ENCODE measurements around the gene KHDC4. TPM values are rescaled to one million over a fixed set of nuclear protein-coding genes. Genes with fewer than 3 reads are reported as not detected.

Gene KHDC4
- total and polyA plus RNA-seq, 7 experiments from 2014 or later: 8.1 to 117 (median 64.9) TPM

GRCh38 chr1:155971910-155972809 lies 37.9 kb upstream of the KHDC4 start:
- no peak for ATAC-seq
- H3K4me3 ChIP-seq (ENCODE audit: low read length): peak overlapping the region; percentile 26
- H3K9me3 ChIP-seq (ENCODE audit: control insufficient read depth in 2 of 3, low read length in 3 of 3): no peaks in the 10 kb centered on the region
- H3K36me3 ChIP-seq (ENCODE audit: control insufficient read depth in 2 of 3, insufficient read depth in 3 of 3, low read length in 3 of 3): peaks cover 0 to 42% (median 0%) of the 10 kb centered on the region in 3 experiments
- H3K4me1 ChIP-seq (ENCODE audit: control insufficient read depth in 2 of 2, insufficient read depth in 2 of 2, low read length in 2 of 2): peaks cover 77 to 81% of the 10 kb centered on the region in 2 donors
- intact Hi-C loops (cut with micrococcal nuclease): loop anchor here in 1 of 2 donors (2.0 kb wide), 1 partner anchor 15 kb away; no protein-coding TSS in a partner anchor
- Mint-ChIP-seq H3K27ac (peak overlapping the region; percentile 69 to 97 (median 95)), H3K4me1 (peaks cover 84 to 98% (median 87%) of the 10 kb centered on the region in 7 donors), H3K27me3 (no peaks in the 10 kb centered on the region), H3K9me3 (peaks cover 0 to 3% (median 0%) of the 10 kb centered on the region in 11 donors), H3K4me3 (peak overlapping the region; percentile 63 to 95 (median 82)), H3K36me3 (peaks cover 0 to 41% (median 25%) of the 10 kb centered on the region in 5 donors)
- ChIA-PET CTCF (no interaction called here), POLR2A (interaction anchor here (1.2 to 9.5 kb wide), 4 partner anchors 8 to 37 kb away, joined by 4 to 144 read pairs (median 4); partner anchors contain the start of genes ARHGEF2 and KHDC4)
- no peak for DNase-seq
- H3K27ac ChIP-seq (ENCODE audit: low read depth, low read length): peak overlapping the region; percentile 90
- H3K27me3 ChIP-seq (ENCODE audit: control insufficient read depth in 2 of 2, insufficient read depth in 2 of 2, low read length in 2 of 2): no peaks in the 10 kb centered on the region

GRCh38 chr1:155970531-155971167 lies 36.4 kb upstream of the KHDC4 start:
- Mint-ChIP-seq H3K36me3 (peaks cover 0 to 42% (median 24%) of the 10 kb centered on the region in 5 donors), H3K27ac (peak overlapping the region; percentile 83 to 96 (median 95)), H3K9me3 (peaks cover 0 to 1% (median 0%) of the 10 kb centered on the region in 11 donors), H3K27me3 (no peaks in the 10 kb centered on the region), H3K4me3 (peak overlapping the region; percentile 74 to 95 (median 78)), H3K4me1 (peaks cover 87 to 99% (median 97%) of the 10 kb centered on the region in 7 donors)
- peaks cover 82 to 88% of the 10 kb centered on the region in 2 donors for H3K4me1 ChIP-seq (ENCODE audit: control insufficient read depth in 2 of 2, insufficient read depth in 2 of 2, low read length in 2 of 2)
- peak overlapping the region; percentile 66 for H3K27ac ChIP-seq (ENCODE audit: low read depth, low read length)
- no peak overlapping the region for H3K4me3 ChIP-seq (ENCODE audit: low read length)
- H3K36me3 ChIP-seq (ENCODE audit: control insufficient read depth in 2 of 3, insufficient read depth in 3 of 3, low read length in 3 of 3): peaks cover 8 to 48% (median 12%) of the 10 kb centered on the region in 3 experiments
- POLR2A ChIA-PET: interaction anchor here (1.4 to 9.5 kb wide), 5 partner anchors 9 to 36 kb away, joined by 4 to 144 read pairs (median 5); partner anchors contain the start of genes ARHGEF2 and KHDC4
- H3K9me3 ChIP-seq (ENCODE audit: control insufficient read depth in 2 of 3, low read length in 3 of 3): no peaks in the 10 kb centered on the region
- DNase-seq: peak in 1 of 9 donors; percentile 14
- intact Hi-C loops (cut with micrococcal nuclease): loop anchor here in 1 of 2 donors (2.0 kb wide), 1 partner anchor 14 kb away; no protein-coding TSS in a partner anchor
- CTCF ChIA-PET: interaction anchor here (1.5 to 5.7 kb wide), 2 partner anchors 8 to 30 kb away, joined by 3 to 39 read pairs; partner anchors contain the start of gene ARHGEF2
- ATAC-seq: peak; percentile 89
- no peaks in the 10 kb centered on the region for H3K27me3 ChIP-seq (ENCODE audit: control insufficient read depth in 2 of 2, insufficient read depth in 2 of 2, low read length in 2 of 2)

GRCh38 chr1:155969377-155969791 lies 35.2 kb upstream of the KHDC4 start:
- ChIA-PET CTCF (interaction anchor here (0.7 to 5.7 kb wide), 4 partner anchors 10 to 31 kb away, joined by 3 to 39 read pairs (median 3); partner anchors contain the start of gene ARHGEF2), POLR2A (interaction anchor here (1.2 to 9.5 kb wide), 4 partner anchors 9 to 36 kb away, joined by 3 to 144 read pairs (median 4); partner anchors contain the start of genes ARHGEF2 and KHDC4)
- H3K4me1 ChIP-seq (ENCODE audit: control insufficient read depth in 2 of 2, insufficient read depth in 2 of 2, low read length in 2 of 2): peaks cover 69 to 77% of the 10 kb centered on the region in 2 donors
- H3K36me3 ChIP-seq (ENCODE audit: control insufficient read depth in 2 of 3, insufficient read depth in 3 of 3, low read length in 3 of 3): peaks cover 9 to 60% (median 21%) of the 10 kb centered on the region in 3 experiments
- no peak for ATAC-seq
- H3K27me3 ChIP-seq (ENCODE audit: control insufficient read depth in 2 of 2, insufficient read depth in 2 of 2, low read length in 2 of 2): no peaks in the 10 kb centered on the region
- no peak overlapping the region for H3K4me3 ChIP-seq (ENCODE audit: low read length)
- Mint-ChIP-seq H3K4me1 (peaks cover 78 to 90% (median 85%) of the 10 kb centered on the region in 7 donors), H3K4me3 (peak overlapping the region; percentile 56 to 95 (median 83)), H3K9me3 (peaks cover 0 to 1% (median 0%) of the 10 kb centered on the region in 11 donors), H3K27ac (peak overlapping the region; percentile 90 to 96 (median 95)), H3K27me3 (no peaks in the 10 kb centered on the region), H3K36me3 (peaks cover 0 to 43% (median 22%) of the 10 kb centered on the region in 5 donors)
- peak overlapping the region; percentile 66 for H3K27ac ChIP-seq (ENCODE audit: low read depth, low read length)
- intact Hi-C loops (cut with micrococcal nuclease): no loop called here
- no peak for DNase-seq
- no peaks in the 10 kb centered on the region for H3K9me3 ChIP-seq (ENCODE audit: control insufficient read depth in 2 of 3, low read length in 3 of 3)

GRCh38 chr1:155968670-155969069 lies 34.5 kb upstream of the KHDC4 start:
- ChIA-PET CTCF (interaction anchor here (0.6 to 5.7 kb wide), 5 partner anchors 10 to 62 kb away, joined by 3 to 39 read pairs (median 3); partner anchors contain the start of gene ARHGEF2), POLR2A (interaction anchor here (1.5 to 9.5 kb wide), 4 partner anchors 11 to 35 kb away, joined by 5 to 144 read pairs (median 6); partner anchors contain the start of genes ARHGEF2 and KHDC4)
- Histone ChIP-seq H3K27me3 (ENCODE audit: control insufficient read depth in 2 of 2, insufficient read depth in 2 of 2, low read length in 2 of 2) (no peaks in the 10 kb centered on the region), H3K36me3 (ENCODE audit: control insufficient read depth in 2 of 3, insufficient read depth in 3 of 3, low read length in 3 of 3) (peaks cover 9 to 61% (median 23%) of the 10 kb centered on the region in 3 experiments), H3K27ac (ENCODE audit: low read depth, low read length) (peak overlapping the region; percentile 66), H3K4me1 (ENCODE audit: control insufficient read depth in 2 of 2, insufficient read depth in 2 of 2, low read length in 2 of 2) (peaks cover 62 to 73% of the 10 kb centered on the region in 2 donors), H3K9me3 (ENCODE audit: control insufficient read depth in 2 of 3, low read length in 3 of 3) (no peaks in the 10 kb centered on the region), H3K4me3 (ENCODE audit: low read length) (peak overlapping the region; percentile 24)
- Mint-ChIP-seq H3K4me1 (peaks cover 73 to 83% (median 79%) of the 10 kb centered on the region in 7 donors), H3K36me3 (peaks cover 0 to 44% (median 24%) of the 10 kb centered on the region in 5 donors), H3K27ac (peak overlapping the region; percentile 90 to 96 (median 95)), H3K9me3 (peaks cover 0 to 1% (median 0%) of the 10 kb centered on the region in 11 donors), H3K27me3 (no peaks in the 10 kb centered on the region), H3K4me3 (peak overlapping the region; percentile 64 to 95 (median 83))
- intact Hi-C loops (cut with micrococcal nuclease): loop anchor here in 1 of 2 donors (1.0 kb wide), 1 partner anchor 11 kb away; no protein-coding TSS in a partner anchor
- no peak for ATAC-seq
- DNase-seq: no peak

- H3K36me3 Mint-ChIP-seq: peaks cover 0 to 41% (median 22%) of the 10 kb centered on the region in 5 donors
- Histone ChIP-seq H3K9me3 (ENCODE audit: control insufficient read depth in 2 of 3, low read length in 3 of 3) (no peaks in the 10 kb centered on the region), H3K27ac (ENCODE audit: low read depth, low read length) (peak overlapping the region; percentile 66), H3K4me3 (ENCODE audit: low read length) (peak overlapping the region; percentile 24), H3K27me3 (ENCODE audit: control insufficient read depth in 2 of 2, insufficient read depth in 2 of 2, low read length in 2 of 2) (no peaks in the 10 kb centered on the region), H3K36me3 (ENCODE audit: control insufficient read depth in 2 of 3, insufficient read depth in 3 of 3, low read length in 3 of 3) (peaks cover 9 to 65% (median 23%) of the 10 kb centered on the region in 3 experiments), H3K4me1 (ENCODE audit: control insufficient read depth in 2 of 2, insufficient read depth in 2 of 2, low read length in 2 of 2) (peaks cover 56 to 69% of the 10 kb centered on the region in 2 donors)
- no peaks in the 10 kb centered on the region for H3K27me3 Mint-ChIP-seq
- DNase-seq (no peak), ATAC-seq (no peak)
- peak overlapping the region; percentile 61 to 95 (median 83) for H3K4me3 Mint-ChIP-seq
- peaks cover 66 to 77% (median 73%) of the 10 kb centered on the region in 7 donors for H3K4me1 Mint-ChIP-seq
- H3K9me3 Mint-ChIP-seq: peaks cover 0 to 1% (median 0%) of the 10 kb centered on the region in 11 donors
- POLR2A ChIA-PET: interaction anchor here (0.8 to 9.5 kb wide), 10 partner anchors 11 to 36 kb away, joined by 3 to 144 read pairs (median 5); partner anchors contain the start of genes ARHGEF2 and KHDC4
- intact Hi-C loops (cut with micrococcal nuclease): loop anchor here in 1 of 2 donors (1.0 kb wide), 1 partner anchor 11 kb away; no protein-coding TSS in a partner anchor
- H3K27ac Mint-ChIP-seq: peak overlapping the region; percentile 90 to 96 (median 95)
- CTCF ChIA-PET: interaction anchor here (0.6 to 5.7 kb wide), 7 partner anchors 11 to 61 kb away, joined by 3 to 39 read pairs (median 3); partner anchors contain the start of genes ARHGEF2 and KHDC4
These were observed 33.8 kb upstream of the KHDC4 start for GRCh38 chr1:155968051-155968400.

All from naive thymus-derived CD4-positive, alpha-beta T cell (primary cell).